K562 (cell line): ENCODE results near the gene TAP2. TPM values are rescaled to one million over a fixed set of nuclear protein-coding genes. Genes with fewer than 3 reads are reported as not detected.

Source experiments
- ELF1 ChIP-seq: fragments of 200-800 bp; sonication (Bioruptor generic); IDR thresholded peaks from 2 replicates; pipeline ENCODE4 v1.6.1; 2016; ENCODE audit warnings: missing genetic modification characterization, missing compliant biosample characterization
- KLF16 ChIP-seq: IDR thresholded peaks from 2 replicates; pipeline ENCODE4 v1.6.1; 2016; ENCODE audit warnings: antibody characterized with exemption
- KLF6 ChIP-seq: fragments of 250-450 bp; sonication (Bioruptor Pico); IDR thresholded peaks from 2 replicates; pipeline ENCODE4 v1.4.0; 2020; ENCODE audit warnings: mild to moderate bottlenecking, moderate library complexity, borderline replicate concordance
- LARP7 ChIP-seq: fragments of 450-650 bp; IDR thresholded peaks from 2 replicates; pipeline ENCODE4 v1.6.1; 2016
- POLR2H ChIP-seq: IDR thresholded peaks from 2 replicates; pipeline ENCODE4 v1.6.1; 2016; ENCODE audit warnings: missing genetic modification characterization, low read depth, mild to moderate bottlenecking, control low read depth, missing compliant biosample characterization, moderate library complexity
- PYGO2 ChIP-seq: fragments of 450-650 bp; IDR thresholded peaks from 2 replicates; pipeline ENCODE4 v1.6.1; 2016; ENCODE audit warnings: mild to moderate bottlenecking, missing genetic modification characterization, moderate library complexity, missing compliant biosample characterization
- SREBF2 ChIP-seq: sonication (generic); formaldehyde crosslinking; IDR thresholded peaks from 2 replicates; pipeline ENCODE4 v1.4.0; 2020; ENCODE audit warnings: mild to moderate bottlenecking, missing genetic modification reagents
- TFAM ChIP-seq: fragments of 250-450 bp; sonication (Bioruptor Pico); conservative IDR thresholded peaks from 2 replicates; pipeline ENCODE4 v1.5.0; 2021; ENCODE audit warnings: mild to moderate bottlenecking, moderate library complexity
- TRIM24 ChIP-seq, 2 experiments: fragments of 450-650 bp; IDR thresholded peaks; 2 replicates each; pipeline ENCODE4 v1.6.1; 2016
- ZNF24 ChIP-seq: fragments of 450-650 bp; IDR thresholded peaks from 2 replicates; pipeline ENCODE4 v1.6.1; 2016
- ZNF280A ChIP-seq: fragments of 450-650 bp; IDR thresholded peaks from 2 replicates; pipeline ENCODE4 v1.6.1; 2018; ENCODE audit warnings: mild to moderate bottlenecking, low read depth; ENCODE audit not compliant: partially characterized antibody
- ZNF584 ChIP-seq: fragments of 200-800 bp; sonication (Bioruptor generic); IDR thresholded peaks from 2 replicates; pipeline ENCODE4 v1.6.1; 2016; ENCODE audit warnings: low read depth, mild to moderate bottlenecking, missing genetic modification characterization, missing compliant biosample characterization
- ZNF592 ChIP-seq: fragments of 450-650 bp; IDR thresholded peaks from 2 replicates; pipeline ENCODE4 v1.6.1; 2017; ENCODE audit warnings: antibody characterized with exemption, mild to moderate bottlenecking
- ZNF740 ChIP-seq, 3 experiments: fragments of 200-800 bp in 1 of 3; sonication (Bioruptor generic) in 1 of 3; sonication (generic) in 1 of 3; formaldehyde crosslinking in 1 of 3; IDR thresholded peaks; 2 replicates each; pipeline versions ENCODE4 v1.6.1 to v1.8.0; 2016 to 2022; ENCODE audit warnings: mild to moderate bottlenecking in 2 of 3, missing compliant biosample characterization in 2 of 3, missing genetic modification characterization in 2 of 3, missing genetic modification reagents in 1 of 3
- polyA plus RNA-seq, 8 experiments: library from polyadenylated mRNA; depleted of rRNA in 4 of 8; stranded (reverse) in 5 of 8; unstranded in 3 of 8; fragments of >200 nt; fragmentation: Nextera tagmentation in 2 of 8; fragmentation: Illumina TruSeq in 1 of 8; extraction: Ambion mirVana in 2 of 8; extraction: Trizol in 1 of 8; gene quantifications; 2 replicates each; pipeline versions ENCODE4 v1.2.1 to v1.2.3, GENCODE V29; 2011 to 2014; ENCODE audit warnings: inconsistent platforms in 1 of 8, missing spikeins in 1 of 8
- total RNA-seq, 7 experiments: library from RNA; depleted of rRNA in 6 of 7; stranded (reverse); fragments of >200 nt in 6 of 7; fragmentation: Illumina TruSeq in 2 of 7; extraction: Trizol in 2 of 7; gene quantifications; 2 replicates each; pipeline versions ENCODE4 v1.2.1 to v1.2.3, GENCODE V29; 2011 to 2021; ENCODE audit warnings: low replicate concordance in 1 of 7
- TF ChIP-seq, protein P1 (sequence below): fragments of 250-450 bp; sonication (Bioruptor Pico); IDR thresholded peaks from 2 replicates; pipeline ENCODE4 v1.8.0; 2021; ENCODE audit warnings: borderline replicate concordance, mild to moderate bottlenecking, moderate library complexity; ENCODE audit not compliant: poor library complexity, severe bottlenecking
- TF ChIP-seq, protein P2 (sequence below): fragments of 200-800 bp; sonication (Bioruptor generic); IDR thresholded peaks from 2 replicates; pipeline ENCODE4 v1.6.1; 2017; ENCODE audit warnings: missing genetic modification characterization, missing compliant biosample characterization

Gene TAP2
- total and polyA plus RNA-seq, 9 of the 15 experiments (the other 6 are each of a cell fraction or from before 2014, with no cell fraction given): 2.0 to 53.5 (median 19.6) TPM

GRCh38 chr6:32838114-32838958 lies at the start of gene TAP2 (continued):
- TF ChIP-seq ZNF280A: no peak
- no peak for TF ChIP-seq ZNF584 (CRISPR knock-in tag)
- no peak for TF ChIP-seq LARP7
- no peak for TF ChIP-seq PYGO2 (tag)
- no peak for TF ChIP-seq ZNF592
- TF ChIP-seq, protein P1, sequence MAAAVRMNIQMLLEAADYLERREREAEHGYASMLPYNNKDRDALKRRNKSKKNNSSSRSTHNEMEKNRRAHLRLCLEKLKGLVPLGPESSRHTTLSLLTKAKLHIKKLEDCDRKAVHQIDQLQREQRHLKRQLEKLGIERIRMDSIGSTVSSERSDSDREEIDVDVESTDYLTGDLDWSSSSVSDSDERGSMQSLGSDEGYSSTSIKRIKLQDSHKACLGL (CRISPR knock-in tag): no peak
- TF ChIP-seq, protein P2, sequence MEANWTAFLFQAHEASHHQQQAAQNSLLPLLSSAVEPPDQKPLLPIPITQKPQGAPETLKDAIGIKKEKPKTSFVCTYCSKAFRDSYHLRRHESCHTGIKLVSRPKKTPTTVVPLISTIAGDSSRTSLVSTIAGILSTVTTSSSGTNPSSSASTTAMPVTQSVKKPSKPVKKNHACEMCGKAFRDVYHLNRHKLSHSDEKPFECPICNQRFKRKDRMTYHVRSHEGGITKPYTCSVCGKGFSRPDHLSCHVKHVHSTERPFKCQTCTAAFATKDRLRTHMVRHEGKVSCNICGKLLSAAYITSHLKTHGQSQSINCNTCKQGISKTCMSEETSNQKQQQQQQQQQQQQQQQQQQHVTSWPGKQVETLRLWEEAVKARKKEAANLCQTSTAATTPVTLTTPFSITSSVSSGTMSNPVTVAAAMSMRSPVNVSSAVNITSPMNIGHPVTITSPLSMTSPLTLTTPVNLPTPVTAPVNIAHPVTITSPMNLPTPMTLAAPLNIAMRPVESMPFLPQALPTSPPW (CRISPR knock-in tag): peak; percentile 73
- TF ChIP-seq ZNF740 (CRISPR knock-in tag; IDR thresholded peaks at IDR 0.05): no peak
- no peak for TF ChIP-seq ZNF740 (tag; IDR thresholded peaks at IDR 0.05)
- TF ChIP-seq SREBF2 (CRISPR knock-in tag): no peak
- no peak for TF ChIP-seq TFAM
- no peak for TF ChIP-seq POLR2H (tag)
- TF ChIP-seq KLF16: peak; percentile 64; the same call in 1 of the 2 replicates
- no peak for TF ChIP-seq ELF1
- TF ChIP-seq TRIM24 (IDR thresholded peaks at IDR 0.05): peak in 1 of 2 experiments; percentile 17; a peak in 1 of 4 replicates
- peak; percentile 69 for TF ChIP-seq ZNF24
- no peak for TF ChIP-seq KLF6 (CRISPR knock-in tag)
